ENCODE results near the gene SIN3A.

- TF ChIP-seq POLR2AphosphoS5 (IDR thresholded peaks at IDR 0.05; ENCODE audit: low read depth, low read length) (no peak), POLR2A (IDR thresholded peaks at IDR 0.05; ENCODE audit: low read depth, low read length) (no peak), TAF1 (IDR thresholded peaks at IDR 0.05; ENCODE audit: borderline replicate concordance, low read depth, low read length) (no peak)
These were observed 84.5 kb downstream of the SIN3A start for GRCh38 chr15:75367006-75367405.
